ENCODE measurements around the gene ICA1.

ICA1 gene

DNA sequence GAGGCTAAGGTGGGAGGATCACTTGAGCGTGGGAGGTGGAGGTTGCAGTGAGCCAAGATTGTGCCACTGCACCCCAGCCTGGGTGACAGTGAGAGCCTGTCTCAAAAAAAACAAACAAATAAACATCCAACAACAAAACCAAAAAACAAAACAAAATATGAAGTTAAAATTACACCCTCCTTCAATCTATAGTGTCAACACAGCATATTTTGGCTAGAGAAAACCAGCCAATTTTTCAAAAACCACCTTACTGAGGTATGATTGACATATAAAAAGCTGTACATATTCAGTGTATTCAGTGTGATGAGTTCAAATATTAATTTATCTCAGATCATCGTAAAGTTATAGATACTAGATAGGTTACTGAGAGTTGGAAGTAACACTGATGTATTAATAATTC, 102.4 kb downstream of the ICA1 start:
- H3K9ac ChIP-seq (ENCODE audit: low read length), result no peak overlapping the region
- no peak overlapping the region for H2AFZ ChIP-seq (ENCODE audit: low read length)
- no peaks in the 10 kb centered on the region for H3K27me3 ChIP-seq (replicated peaks; ENCODE audit: insufficient read depth, low read length)
- TF ChIP-seq EZH2 (optimal IDR thresholded peaks at IDR 0.05; ENCODE audit: low read depth, low read length) (no peak), EZH2phosphoT487 (IDR thresholded peaks at IDR 0.05; ENCODE audit: low read length) (no peak)
- TF ChIP-seq, protein P1, sequence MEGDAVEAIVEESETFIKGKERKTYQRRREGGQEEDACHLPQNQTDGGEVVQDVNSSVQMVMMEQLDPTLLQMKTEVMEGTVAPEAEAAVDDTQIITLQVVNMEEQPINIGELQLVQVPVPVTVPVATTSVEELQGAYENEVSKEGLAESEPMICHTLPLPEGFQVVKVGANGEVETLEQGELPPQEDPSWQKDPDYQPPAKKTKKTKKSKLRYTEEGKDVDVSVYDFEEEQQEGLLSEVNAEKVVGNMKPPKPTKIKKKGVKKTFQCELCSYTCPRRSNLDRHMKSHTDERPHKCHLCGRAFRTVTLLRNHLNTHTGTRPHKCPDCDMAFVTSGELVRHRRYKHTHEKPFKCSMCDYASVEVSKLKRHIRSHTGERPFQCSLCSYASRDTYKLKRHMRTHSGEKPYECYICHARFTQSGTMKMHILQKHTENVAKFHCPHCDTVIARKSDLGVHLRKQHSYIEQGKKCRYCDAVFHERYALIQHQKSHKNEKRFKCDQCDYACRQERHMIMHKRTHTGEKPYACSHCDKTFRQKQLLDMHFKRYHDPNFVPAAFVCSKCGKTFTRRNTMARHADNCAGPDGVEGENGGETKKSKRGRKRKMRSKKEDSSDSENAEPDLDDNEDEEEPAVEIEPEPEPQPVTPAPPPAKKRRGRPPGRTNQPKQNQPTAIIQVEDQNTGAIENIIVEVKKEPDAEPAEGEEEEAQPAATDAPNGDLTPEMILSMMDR (IDR thresholded peaks at IDR 0.05; ENCODE audit: low read length), result no peak
- H3K9me3 ChIP-seq (replicated peaks; ENCODE audit: insufficient read depth, low read length), result no peaks in the 10 kb centered on the region
- H4K20me1 ChIP-seq (ENCODE audit: insufficient read depth, low read length), result no peaks in the 10 kb centered on the region
- no peak overlapping the region for H3K4me2 ChIP-seq (ENCODE audit: low read depth, low read length)
- no peaks in the 10 kb centered on the region for H3K36me3 ChIP-seq (replicated peaks; ENCODE audit: insufficient read depth, low read length)
- no peaks in the 10 kb centered on the region for H3F3A ChIP-seq (ENCODE audit: insufficient read depth, low read length)
- no peaks in the 10 kb centered on the region for H3K79me2 ChIP-seq (ENCODE audit: low read length)
- no peaks in the 10 kb centered on the region for H3K9me2 ChIP-seq (replicated peaks; ENCODE audit: insufficient read depth, low read length)
- no peak for DNase-seq
- H3K4me3 ChIP-seq (ENCODE audit: low read length), result no peak overlapping the region
- H3K27ac ChIP-seq (ENCODE audit: low read length), result no peak overlapping the region
- no peaks in the 10 kb centered on the region for H3K4me1 ChIP-seq (ENCODE audit: low read length)

DNA sequence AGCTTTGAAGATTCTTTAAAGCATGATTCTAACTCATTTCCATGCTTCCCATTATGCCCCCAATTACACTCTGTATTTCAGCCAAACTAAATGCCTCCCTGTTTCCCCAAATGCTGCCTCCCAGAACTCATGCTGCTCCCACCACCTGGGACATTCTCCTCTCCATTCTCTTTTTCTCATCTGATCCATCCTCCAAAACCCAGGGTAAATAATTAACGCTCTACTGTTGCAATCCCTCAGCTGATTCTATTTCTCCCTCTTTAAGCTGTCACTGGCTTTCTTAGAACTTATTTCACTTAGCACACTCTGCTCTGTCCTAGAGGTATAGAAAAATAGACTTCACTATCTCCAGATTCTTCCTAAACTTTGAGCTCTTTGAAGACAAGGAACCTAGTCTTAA, 104.7 kb downstream of the ICA1 start:
- Histone ChIP-seq H3K4me1 (ENCODE audit: low read length) (no peaks in the 10 kb centered on the region), H3K36me3 (replicated peaks; ENCODE audit: insufficient read depth, low read length) (no peaks in the 10 kb centered on the region)

DNA sequence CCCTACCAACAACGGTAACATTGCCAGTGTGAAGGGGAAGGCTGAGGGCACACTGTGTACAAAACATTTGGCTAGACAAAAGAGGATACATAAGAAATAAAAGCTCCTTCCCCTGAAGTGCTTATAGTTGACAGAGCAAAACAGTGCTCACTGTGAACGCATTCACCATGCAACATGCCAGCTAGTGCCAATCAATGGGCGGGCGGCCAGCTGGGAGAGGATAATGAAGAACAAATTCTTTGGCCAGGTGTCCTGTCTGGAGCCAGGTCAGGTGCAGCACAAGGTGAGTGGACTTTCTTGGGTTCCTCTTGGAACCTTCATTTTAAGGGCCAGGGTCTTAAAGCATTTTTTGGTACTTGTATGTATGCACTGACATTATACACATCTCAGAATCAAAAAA, 106.1 kb downstream of the ICA1 start:
- no peak overlapping the region for H2AFZ ChIP-seq (ENCODE audit: low read length)
- no peak overlapping the region for H3K9ac ChIP-seq (ENCODE audit: low read length)
- H3K27ac ChIP-seq (ENCODE audit: low read length), result no peak overlapping the region
- TF ChIP-seq EZH2phosphoT487 (IDR thresholded peaks at IDR 0.05; ENCODE audit: low read length), result no peak
- no peak for TF ChIP-seq EZH2 (optimal IDR thresholded peaks at IDR 0.05; ENCODE audit: low read depth, low read length)
- TF ChIP-seq, protein P1 (IDR thresholded peaks at IDR 0.05; ENCODE audit: low read length), result no peak
- no peaks in the 10 kb centered on the region for H3K79me2 ChIP-seq (ENCODE audit: low read length)
- H3K9me2 ChIP-seq (replicated peaks; ENCODE audit: insufficient read depth, low read length), result no peaks in the 10 kb centered on the region
- H3K4me3 ChIP-seq (ENCODE audit: low read length), result no peak overlapping the region
- no peaks in the 10 kb centered on the region for H3K4me1 ChIP-seq (ENCODE audit: low read length)
- no peaks in the 10 kb centered on the region for H3K9me3 ChIP-seq (replicated peaks; ENCODE audit: insufficient read depth, low read length)
- no peaks in the 10 kb centered on the region for H3K27me3 ChIP-seq (replicated peaks; ENCODE audit: insufficient read depth, low read length)
- H3K4me2 ChIP-seq (ENCODE audit: low read depth, low read length), result no peak overlapping the region
- no peaks in the 10 kb centered on the region for H3F3A ChIP-seq (ENCODE audit: insufficient read depth, low read length)
- no peaks in the 10 kb centered on the region for H3K36me3 ChIP-seq (replicated peaks; ENCODE audit: insufficient read depth, low read length)
- no peaks in the 10 kb centered on the region for H4K20me1 ChIP-seq (ENCODE audit: insufficient read depth, low read length)
- no peak for DNase-seq

More for the DNA sequence above, 104.7 kb downstream of the ICA1 start:
- H3K4me3 ChIP-seq (ENCODE audit: low read length), result no peak overlapping the region
- no peaks in the 10 kb centered on the region for H4K20me1 ChIP-seq (ENCODE audit: insufficient read depth, low read length)
- H3K4me2 ChIP-seq (ENCODE audit: low read depth, low read length), result no peak overlapping the region
- no peak overlapping the region for H2AFZ ChIP-seq (ENCODE audit: low read length)
- TF ChIP-seq EZH2phosphoT487 (IDR thresholded peaks at IDR 0.05; ENCODE audit: low read length) (no peak), EZH2 (optimal IDR thresholded peaks at IDR 0.05; ENCODE audit: low read depth, low read length) (no peak)
- TF ChIP-seq, protein P1 (IDR thresholded peaks at IDR 0.05; ENCODE audit: low read length), result no peak
- H3K9me2 ChIP-seq (replicated peaks; ENCODE audit: insufficient read depth, low read length), result no peaks in the 10 kb centered on the region
- DNase-seq, result no peak
- H3F3A ChIP-seq (ENCODE audit: insufficient read depth, low read length), result no peaks in the 10 kb centered on the region
- H3K9me3 ChIP-seq (replicated peaks; ENCODE audit: insufficient read depth, low read length), result no peaks in the 10 kb centered on the region
- no peak overlapping the region for H3K9ac ChIP-seq (ENCODE audit: low read length)
- H3K27ac ChIP-seq (ENCODE audit: low read length), result no peak overlapping the region
- H3K27me3 ChIP-seq (replicated peaks; ENCODE audit: insufficient read depth, low read length), result no peaks in the 10 kb centered on the region
- no peaks in the 10 kb centered on the region for H3K79me2 ChIP-seq (ENCODE audit: low read length)
